Measurements from ENCODE around the gene C6orf163.

Gene C6orf163

GRCh38 chr6:87357479-87358196, 13.0 kb downstream of the C6orf163 start:
- no peak for DNase-seq

DNA sequence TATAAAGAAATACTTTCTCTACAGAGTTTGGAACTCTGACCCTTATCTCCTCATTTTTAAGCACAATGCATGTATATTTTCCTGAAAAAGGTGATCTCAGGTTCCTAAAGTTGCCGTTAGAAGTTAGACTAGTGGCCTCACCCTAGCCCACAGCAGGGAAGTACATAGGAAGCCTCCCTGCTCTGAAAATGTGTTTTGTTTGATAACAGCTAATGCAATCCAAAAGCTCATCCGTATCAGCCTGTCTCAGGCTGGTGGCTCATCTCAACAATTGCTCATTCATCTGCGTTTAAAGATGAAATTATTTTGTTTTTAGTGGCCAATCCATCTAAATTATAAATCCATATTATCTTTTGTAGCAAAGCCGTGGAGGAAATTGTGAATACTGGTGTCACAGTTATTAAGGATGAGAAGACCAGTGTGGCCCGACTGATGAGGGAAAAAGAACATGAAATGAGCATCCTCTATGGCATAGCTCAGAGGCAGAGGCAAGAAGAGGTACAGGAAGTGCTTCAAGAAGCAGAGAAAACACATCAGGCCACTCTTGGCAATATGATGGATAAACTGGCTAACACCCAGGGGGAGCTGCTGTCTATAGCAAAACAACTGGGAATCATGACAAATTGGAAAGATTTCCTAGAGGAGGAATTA, 20.1 kb downstream of the C6orf163 start:
- no peak for DNase-seq

DNA sequence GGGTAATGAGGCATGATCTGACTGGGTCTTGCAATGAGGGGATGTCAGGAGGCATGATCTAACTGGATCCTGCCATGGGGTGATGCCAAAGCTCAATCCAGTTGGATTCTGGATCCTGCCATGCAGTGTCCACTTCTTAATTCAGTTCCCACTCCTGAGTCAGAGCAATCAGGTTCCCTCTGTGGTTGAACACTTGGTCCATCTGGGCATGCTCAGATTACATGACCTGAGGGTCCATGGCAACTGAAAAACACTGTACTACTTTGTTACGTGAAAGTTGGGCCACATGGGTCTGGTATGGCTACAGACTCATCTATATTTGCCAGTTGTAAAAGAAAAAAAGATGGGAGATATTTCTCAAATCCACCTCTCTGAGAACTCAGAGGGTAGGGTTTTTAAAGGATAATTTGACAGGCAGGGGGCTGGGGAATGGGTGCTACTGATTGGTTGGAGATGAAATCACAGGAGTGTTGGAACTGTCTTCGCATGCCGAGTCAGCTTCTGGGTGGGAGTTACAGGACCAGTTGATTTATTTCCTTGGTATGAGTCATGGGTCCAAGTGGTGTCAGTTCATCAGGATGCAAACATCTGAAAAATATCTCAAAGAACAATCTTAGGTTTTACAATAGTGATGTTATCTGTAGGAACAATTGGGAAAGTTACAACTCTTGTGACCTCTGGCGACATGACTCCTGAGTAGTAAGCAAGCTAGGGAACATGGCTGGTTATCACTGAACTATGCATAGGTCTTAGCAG, 21.6 kb downstream of the C6orf163 start:
- DNase-seq = no peak

- no peak for DNase-seq
These were observed 22.3 kb downstream of the C6orf163 start for GRCh38 chr6:87366899-87367298.

GRCh38 chr6:87373377-87373776, 28.8 kb downstream of the C6orf163 start:
- no peak for DNase-seq

DNA sequence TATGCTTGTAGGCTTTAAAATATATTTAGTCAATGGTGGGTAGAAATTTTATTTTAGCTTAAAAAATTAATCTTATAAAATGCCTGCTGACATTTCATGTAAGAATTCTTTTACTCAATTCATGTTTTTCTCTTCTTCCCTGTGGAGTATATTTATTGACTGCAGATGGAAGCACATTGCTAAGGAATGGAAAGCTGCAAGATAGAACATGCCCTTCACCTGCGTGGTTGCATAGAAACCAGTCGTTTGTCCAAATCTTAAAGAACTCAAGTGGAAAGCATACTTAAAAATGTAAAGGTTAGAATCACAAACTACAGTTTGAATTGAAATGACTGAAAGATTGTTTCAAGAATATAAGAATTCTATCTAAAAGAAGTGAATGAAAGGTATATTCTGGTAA, 30.7 kb downstream of the C6orf163 start:
- DNase-seq = no peak

DNA sequence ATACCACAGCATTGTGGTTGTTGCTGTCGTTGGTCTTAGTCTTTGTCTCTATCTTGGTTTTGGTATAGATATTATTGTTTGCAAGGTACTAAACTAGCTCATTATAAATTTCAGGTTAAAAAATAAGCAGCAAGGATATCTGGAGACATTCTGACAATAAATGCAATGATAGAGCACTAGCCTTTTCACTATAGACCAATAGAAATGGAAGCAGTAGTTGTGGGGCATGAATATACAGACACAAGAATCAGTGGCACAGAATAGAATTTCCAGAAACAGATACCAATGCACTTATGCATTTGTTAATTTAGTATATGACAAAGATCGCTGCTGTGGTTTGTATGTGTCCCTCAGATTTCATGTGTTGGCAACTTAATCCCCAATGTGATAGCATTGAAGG, 32.0 kb downstream of the C6orf163 start:
- DNase-seq = no peak

GRCh38 chr6:87378947-87379346, 34.3 kb downstream of the C6orf163 start:
- no peak for DNase-seq

DNA sequence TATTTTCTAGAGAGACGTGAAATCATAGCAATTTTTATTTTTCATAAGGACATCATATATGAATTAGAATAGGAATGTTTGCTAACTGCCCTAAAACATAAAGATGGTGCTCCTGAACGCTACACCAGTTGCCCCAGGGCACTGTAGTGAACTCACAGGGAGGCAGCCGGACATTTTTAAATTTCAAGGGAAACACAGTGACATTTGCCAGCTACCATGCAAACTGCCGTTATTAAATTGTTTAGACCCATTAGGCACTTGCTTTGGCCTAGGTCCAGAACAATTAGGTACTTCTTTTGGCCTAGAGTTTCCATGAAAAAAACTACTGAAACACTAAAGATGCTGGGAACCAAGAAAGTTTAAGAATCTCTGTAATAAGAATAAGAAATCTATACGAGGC, 38.2 kb downstream of the C6orf163 start:
- no peak for DNase-seq

DNA sequence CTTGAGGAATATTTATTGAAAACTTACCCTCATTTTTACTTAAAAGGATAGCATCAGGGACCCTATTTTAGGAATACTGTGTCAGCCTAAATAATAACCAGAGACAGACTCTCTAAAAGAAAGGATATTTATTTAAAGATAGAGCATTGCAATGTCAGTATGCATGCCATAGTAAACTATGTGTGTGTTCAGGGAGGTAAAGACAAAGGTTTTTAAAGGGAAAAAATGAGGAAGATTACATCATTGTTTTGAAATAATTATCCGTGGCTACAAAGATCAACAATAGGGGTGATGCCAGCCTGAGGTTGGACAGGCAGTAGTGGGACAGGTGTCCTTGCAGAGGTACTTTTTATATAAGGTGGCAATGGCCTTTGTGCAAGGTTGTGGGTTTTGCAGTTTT, 39.4 kb downstream of the C6orf163 start:
- DNase-seq = no peak

- DNase-seq = no peak
These were observed 39.8 kb downstream of the C6orf163 start for GRCh38 chr6:87384449-87384848.

GRCh38 chr6:87391334-87391733, 46.7 kb downstream of the C6orf163 start:
- DNase-seq = no peak

- DNase-seq = no peak
These were observed 48.5 kb downstream of the C6orf163 start for GRCh38 chr6:87393026-87393622.

DNA sequence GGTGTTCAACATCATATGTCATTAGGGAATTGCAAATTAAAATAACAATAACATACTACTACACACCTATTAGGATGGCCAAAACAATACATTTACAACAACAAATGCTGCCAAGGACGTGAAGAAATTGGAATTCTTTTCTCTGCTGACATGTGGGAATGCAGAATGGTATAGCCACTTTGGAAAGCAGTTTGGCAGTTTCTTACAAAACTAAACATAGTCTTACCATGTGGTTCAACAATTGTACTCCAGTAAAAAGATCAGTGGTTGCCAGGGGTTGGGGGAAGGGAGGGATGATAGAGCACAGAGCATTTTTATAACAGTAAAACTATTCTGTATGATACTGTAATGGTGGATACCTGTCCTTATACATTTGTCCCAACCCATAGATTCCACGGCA, 50.8 kb downstream of the C6orf163 start:
- no peak for DNase-seq

GRCh38 chr6:87396595-87397392, 52.2 kb downstream of the C6orf163 start:
- DNase-seq = no peak

- no peak for DNase-seq
These were observed 53.0 kb downstream of the C6orf163 start for GRCh38 chr6:87397656-87398055.

DNA sequence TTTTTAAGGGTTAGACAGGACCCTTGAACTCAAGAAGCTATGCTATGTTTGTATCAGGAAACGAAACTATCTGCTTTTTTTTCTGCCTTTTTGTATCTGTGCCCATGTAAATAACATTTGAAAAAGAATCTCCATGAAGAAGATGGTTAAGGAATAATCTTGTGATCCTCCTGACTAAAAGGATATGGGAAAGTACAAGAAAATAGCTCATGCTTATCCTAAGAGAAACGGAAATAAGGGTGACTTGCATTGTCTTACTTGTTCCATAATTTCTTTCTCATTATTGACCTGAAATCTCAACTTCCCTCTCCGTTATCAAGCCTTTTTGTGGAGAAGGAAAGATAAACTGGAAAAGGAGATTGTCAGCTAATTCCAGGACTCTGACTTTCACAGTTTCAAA, 57.2 kb downstream of the C6orf163 start:
- no peak for DNase-seq

- no peak for DNase-seq
These were observed 62.9 kb downstream of the C6orf163 start for GRCh38 chr6:87407561-87407900.

DNA sequence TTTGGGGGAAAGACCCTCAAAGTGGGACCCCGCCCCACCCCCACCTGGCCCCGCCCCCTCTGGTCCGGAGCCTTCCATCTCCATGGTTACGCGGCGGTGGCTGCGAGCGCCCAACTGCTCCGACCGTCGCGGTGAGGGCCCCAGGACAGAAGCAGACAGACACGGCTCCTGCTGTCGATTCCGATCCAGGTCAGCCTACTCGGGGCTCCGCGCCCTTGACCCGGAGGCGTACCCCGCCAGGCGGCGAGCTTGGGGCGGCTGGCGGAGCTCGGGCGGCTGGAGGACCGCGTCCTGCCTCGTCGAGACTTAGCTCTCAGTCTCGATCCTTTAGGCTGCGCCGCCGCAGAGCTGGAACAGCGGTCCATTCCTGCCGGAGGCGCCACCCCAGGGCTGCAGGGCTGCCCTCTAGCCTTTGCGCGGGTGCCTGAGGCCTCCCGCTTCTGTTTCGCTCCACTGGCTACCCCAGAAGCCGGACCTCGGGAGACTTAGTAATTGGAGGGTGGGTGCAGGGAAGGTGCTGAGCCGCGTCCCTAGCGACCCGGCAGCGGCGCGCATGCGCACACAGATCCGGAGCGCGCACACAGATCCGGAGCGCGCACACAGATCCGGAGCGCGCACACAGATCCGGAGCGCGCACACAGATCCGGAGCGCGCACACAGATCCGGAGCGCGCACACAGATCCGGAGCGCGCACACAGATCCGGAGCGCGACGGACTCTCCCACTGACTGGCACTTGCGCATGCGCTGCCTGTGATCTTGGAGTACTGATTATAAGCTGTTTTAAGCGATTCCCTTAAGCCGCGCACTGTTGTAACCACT, 63.5 kb downstream of the C6orf163 start, which contains the start of gene CFAP206:
TSS of gene CFAP206 (plus strand) at position 72 of the 820 bp plus-strand sequence. CDS start 1,868 bp downstream, outside the sequence.
- DNase-seq = peak; percentile 58

GRCh38 chr6:87408721-87409155, 64.1 kb downstream of the C6orf163 start:
- no peak for DNase-seq

Measured in NK-92 treated with Interleukin-12 subunit alpha and Interleukin-12 subunit beta, amount 100 ng/mL, for 24 hours (cell line).